Measurements from ENCODE around the gene NCF2.

NCF2 gene

GRCh38 chr1:183514235-183514634 is 76.0 kb downstream of the NCF2 start:
- H3K36me3 ChIP-seq (replicated peaks; ENCODE audit: low read depth, low read length): peaks cover 31% of the 10 kb centered on the region
- H3K27me3 ChIP-seq (ENCODE audit: low read depth, low read length): no peaks in the 10 kb centered on the region
- H3K4me1 ChIP-seq (ENCODE audit: low read length): no peaks in the 10 kb centered on the region
- H3K27ac ChIP-seq (ENCODE audit: low read length): no peak overlapping the region
- H3K9ac ChIP-seq (ENCODE audit: low read length): no peak overlapping the region
- H4K20me1 ChIP-seq (ENCODE audit: insufficient read depth, low read length): peaks cover 22% of the 10 kb centered on the region
- H3K9me3 ChIP-seq (ENCODE audit: insufficient read depth, low read length): no peaks in the 10 kb centered on the region
- H3K79me2 ChIP-seq (ENCODE audit: low read length): peaks cover 38% of the 10 kb centered on the region
- no peak for TF ChIP-seq EZH2phosphoT487 (IDR thresholded peaks at IDR 0.05; ENCODE audit: low read depth)
- TF ChIP-seq CTCF (IDR thresholded peaks at IDR 0.05; ENCODE audit: low read depth, low read length): no peak
- H3K4me2 ChIP-seq (ENCODE audit: low read length): no peak overlapping the region
- no peak overlapping the region for H3K4me3 ChIP-seq (ENCODE audit: low read length)
- H2AFZ ChIP-seq (ENCODE audit: low read depth, low read length): no peak overlapping the region

DNA sequence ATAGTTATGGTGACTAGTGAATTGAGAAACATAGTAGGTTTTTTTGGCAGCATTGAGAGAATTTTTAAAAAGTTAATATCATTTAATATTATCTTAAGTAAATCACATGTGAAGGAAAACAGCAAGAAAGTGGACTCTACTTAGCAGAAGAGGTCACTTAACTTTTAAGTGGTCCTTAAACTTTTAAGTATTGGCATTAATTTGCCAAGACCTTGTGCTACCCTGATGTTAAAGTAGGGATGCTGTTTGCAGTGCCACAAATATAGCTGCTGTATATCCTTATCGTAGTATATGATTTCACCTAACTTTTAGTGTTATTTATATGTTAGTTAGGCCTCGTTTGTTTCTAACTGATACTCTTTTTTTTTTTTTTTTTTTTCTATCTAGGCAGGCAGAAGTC is 77.8 kb downstream of the NCF2 start:
- H2AFZ ChIP-seq (ENCODE audit: low read depth, low read length): no peak overlapping the region
- TF ChIP-seq CTCF (IDR thresholded peaks at IDR 0.05; ENCODE audit: low read depth, low read length) (no peak), EZH2phosphoT487 (IDR thresholded peaks at IDR 0.05; ENCODE audit: low read depth) (no peak)
- H3K4me2 ChIP-seq (ENCODE audit: low read length): no peak overlapping the region
- peaks cover 19% of the 10 kb centered on the region for H3K36me3 ChIP-seq (replicated peaks; ENCODE audit: low read depth, low read length)
- H3K4me1 ChIP-seq (ENCODE audit: low read length): no peaks in the 10 kb centered on the region
- H3K4me3 ChIP-seq (ENCODE audit: low read length): no peak overlapping the region
- H3K9me3 ChIP-seq (ENCODE audit: insufficient read depth, low read length): no peaks in the 10 kb centered on the region
- peaks cover 22% of the 10 kb centered on the region for H4K20me1 ChIP-seq (ENCODE audit: insufficient read depth, low read length)
- H3K27ac ChIP-seq (ENCODE audit: low read length): no peak overlapping the region
- H3K79me2 ChIP-seq (ENCODE audit: low read length): peaks cover 50% of the 10 kb centered on the region
- H3K27me3 ChIP-seq (ENCODE audit: low read depth, low read length): no peaks in the 10 kb centered on the region
- H3K9ac ChIP-seq (ENCODE audit: low read length): no peak overlapping the region

DNA sequence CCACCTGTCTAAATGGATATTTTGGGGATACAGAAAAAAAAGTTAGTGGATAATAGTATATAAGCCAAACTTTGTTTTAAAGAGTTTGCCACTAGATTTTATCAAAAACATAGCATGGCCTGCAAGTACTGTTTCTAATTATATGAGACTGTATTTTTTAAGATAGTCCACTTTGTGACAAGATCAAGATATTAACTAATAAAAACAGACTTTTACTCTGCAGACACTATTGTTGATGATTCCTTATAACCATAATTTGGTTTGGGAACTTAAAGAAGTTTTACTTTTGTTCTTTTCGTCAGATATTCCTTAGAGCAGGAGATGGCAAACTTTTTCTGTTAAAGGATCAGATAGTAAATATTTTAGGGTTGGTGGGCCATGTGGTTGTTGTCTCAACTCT is 81.6 kb downstream of the NCF2 start:
- H3K79me2 ChIP-seq (ENCODE audit: low read length): peaks cover 74% of the 10 kb centered on the region
- H4K20me1 ChIP-seq (ENCODE audit: insufficient read depth, low read length): peaks cover 40% of the 10 kb centered on the region
- H3K4me3 ChIP-seq (ENCODE audit: low read length): no peak overlapping the region
- H2AFZ ChIP-seq (ENCODE audit: low read depth, low read length): no peak overlapping the region
- H3K4me1 ChIP-seq (ENCODE audit: low read length): no peaks in the 10 kb centered on the region
- no peaks in the 10 kb centered on the region for H3K36me3 ChIP-seq (replicated peaks; ENCODE audit: low read depth, low read length)
- H3K27me3 ChIP-seq (ENCODE audit: low read depth, low read length): no peaks in the 10 kb centered on the region
- no peak for TF ChIP-seq CTCF (IDR thresholded peaks at IDR 0.05; ENCODE audit: low read depth, low read length)
- no peak for TF ChIP-seq EZH2phosphoT487 (IDR thresholded peaks at IDR 0.05; ENCODE audit: low read depth)
- H3K27ac ChIP-seq (ENCODE audit: low read length): no peak overlapping the region
- no peak overlapping the region for H3K9ac ChIP-seq (ENCODE audit: low read length)
- no peak overlapping the region for H3K4me2 ChIP-seq (ENCODE audit: low read length)
- no peaks in the 10 kb centered on the region for H3K9me3 ChIP-seq (ENCODE audit: insufficient read depth, low read length)

DNA sequence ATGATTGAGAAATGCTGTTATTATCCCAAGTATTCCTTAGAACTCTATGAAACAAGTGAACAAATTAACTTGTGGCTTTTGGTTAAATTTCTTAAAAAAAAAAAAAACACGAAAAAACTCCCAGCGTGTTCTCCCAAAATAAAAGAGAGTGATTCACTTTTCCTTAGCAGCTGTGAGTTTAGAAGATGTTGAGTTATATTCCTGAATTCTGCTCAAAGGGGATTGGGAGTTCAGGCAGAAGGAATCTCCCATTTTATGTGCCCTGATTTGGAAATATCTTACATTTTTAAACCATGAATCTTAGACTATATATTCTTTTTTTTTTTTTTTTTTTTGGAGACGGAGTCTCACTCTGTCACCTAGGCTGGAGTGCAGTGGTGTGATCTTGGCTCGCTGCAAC is 83.7 kb downstream of the NCF2 start:
- no peak overlapping the region for H3K4me3 ChIP-seq (ENCODE audit: low read length)
- H3K27me3 ChIP-seq (ENCODE audit: low read depth, low read length): no peaks in the 10 kb centered on the region
- no peaks in the 10 kb centered on the region for H3K9me3 ChIP-seq (ENCODE audit: insufficient read depth, low read length)
- H4K20me1 ChIP-seq (ENCODE audit: insufficient read depth, low read length): peaks cover 55% of the 10 kb centered on the region
- no peak overlapping the region for H3K27ac ChIP-seq (ENCODE audit: low read length)
- H3K79me2 ChIP-seq (ENCODE audit: low read length): peaks cover 78% of the 10 kb centered on the region
- H3K9ac ChIP-seq (ENCODE audit: low read length): no peak overlapping the region
- no peak overlapping the region for H3K4me2 ChIP-seq (ENCODE audit: low read length)
- no peak overlapping the region for H2AFZ ChIP-seq (ENCODE audit: low read depth, low read length)
- no peaks in the 10 kb centered on the region for H3K4me1 ChIP-seq (ENCODE audit: low read length)
- TF ChIP-seq EZH2phosphoT487 (IDR thresholded peaks at IDR 0.05; ENCODE audit: low read depth) (no peak), CTCF (IDR thresholded peaks at IDR 0.05; ENCODE audit: low read depth, low read length) (no peak)
- no peaks in the 10 kb centered on the region for H3K36me3 ChIP-seq (replicated peaks; ENCODE audit: low read depth, low read length)

Data from OCI-LY3 (cell line).